GM18498 (cell line): ENCODE data around the gene ECD.

Experiments used
- ATAC-seq: cut with Tn5 transposase; IDR thresholded peaks from one replicate; pipeline ENCODE4 v1.9.1; 2021; ENCODE audit warnings: mild to moderate bottlenecking, moderate library complexity; ENCODE audit not compliant: unreplicated experiment

ECD gene

GRCh38 chr10:73167783-73168464 lies at the start of gene ECD, which contains the start of gene FAM149B1:
TSS of gene ECD (minus strand) at chr10:73168008. CDS start at chr10:73163937, 4,071 bp downstream.
TSS of gene FAM149B1 (plus strand) at chr10:73168119. CDS start at chr10:73168340, 221 bp downstream.
- peak; percentile 94 for ATAC-seq

- no peak for ATAC-seq
Observed at GRCh38 chr10:73215749-73216148, 47.9 kb upstream of the ECD start.

- ATAC-seq, result no peak
Observed at GRCh38 chr10:73211106-73211811, 43.5 kb upstream of the ECD start.

GRCh38 chr10:73210395-73211105 lies 42.7 kb upstream of the ECD start:
- no peak for ATAC-seq

- no peak for ATAC-seq
Observed at GRCh38 chr10:73209705-73210104, 41.9 kb upstream of the ECD start.

- ATAC-seq, result no peak
Observed at GRCh38 chr10:73207883-73208282, 40.1 kb upstream of the ECD start.

GRCh38 chr10:73206385-73206784 lies 38.6 kb upstream of the ECD start:
- ATAC-seq, result no peak

- no peak for ATAC-seq
Observed at GRCh38 chr10:73205890-73206289, 38.1 kb upstream of the ECD start.

- no peak for ATAC-seq
Observed at GRCh38 chr10:73205081-73205480, 37.3 kb upstream of the ECD start.

GRCh38 chr10:73190188-73190587 lies 22.4 kb upstream of the ECD start:
- ATAC-seq, result no peak

- ATAC-seq, result no peak
Observed at GRCh38 chr10:73186266-73186665, 18.5 kb upstream of the ECD start.

GRCh38 chr10:73183667-73184281 lies 16.0 kb upstream of the ECD start:
- ATAC-seq, result no peak

GRCh38 chr10:73182568-73182967 lies 14.8 kb upstream of the ECD start:
- ATAC-seq, result no peak

GRCh38 chr10:73174148-73174925 lies 6.5 kb upstream of the ECD start:
- no peak for ATAC-seq

- ATAC-seq, result no peak
Observed at GRCh38 chr10:73172867-73173266, 5.1 kb upstream of the ECD start.

- ATAC-seq, result no peak
Observed at GRCh38 chr10:73169320-73169719, 1.5 kb upstream of the ECD start.

- ATAC-seq, result no peak
Observed at GRCh38 chr10:73168465-73168803, 626 bp upstream of the ECD start.

GRCh38 chr10:73167458-73167782 lies 388 bp downstream of the ECD start:
- ATAC-seq, result no peak

- no peak for ATAC-seq
Observed at GRCh38 chr10:73166972-73167371, 836 bp downstream of the ECD start.

- no peak for ATAC-seq
Observed at GRCh38 chr10:73163096-73163495, 4.7 kb downstream of the ECD start.

- no peak for ATAC-seq
Observed at GRCh38 chr10:73161662-73162061, 6.1 kb downstream of the ECD start.
